BJ (cell line): ENCODE measurements around the gene AGT. TPM values are rescaled to one million over a fixed set of nuclear protein-coding genes. Genes with fewer than 3 reads are reported as not detected.

Experiments used
- CTCF ChIA-PET: fragments of 350-600 bp; formaldehyde crosslinking; extraction: SDS; loops from one replicate; lab custom pipeline; 2021; ENCODE audit warnings: antibody characterized with exemption, inconsistent platforms; lab: Yijun Ruan, JAX
- POLR2A ChIA-PET: fragments of 300-600 bp; sonication (Branson Sonifier 250); formaldehyde crosslinking; extraction: SDS; loops from one replicate; lab custom pipeline; 2021; ENCODE audit warnings: antibody characterized with exemption; lab: Charles Lee
- DNase-seq: peaks from one replicate; pipeline ENCODE4 v3.0.0-alpha.2; 2011; ENCODE audit warnings: low read depth
- H3K27me3 ChIP-seq: 2 replicates; pipeline ENCODE4 v1.6.0; 2011; ENCODE audit warnings: low read length; ENCODE audit not compliant: control insufficient read depth, insufficient read depth
- H3K36me3 ChIP-seq: 2 replicates; pipeline ENCODE4 v1.5.1; 2011; ENCODE audit warnings: low read length; ENCODE audit not compliant: control insufficient read depth, insufficient read depth
- H3K4me3 ChIP-seq: 2 replicates; pipeline ENCODE4 v1.5.1; 2011; ENCODE audit warnings: low read depth, mild to moderate bottlenecking, control low read depth, low read length
- polyA plus RNA-seq: library from polyadenylated mRNA; depleted of rRNA; stranded (reverse); fragments of >200 nt; gene quantifications from 2 replicates; pipeline ENCODE4 v1.2.3, GENCODE V29; 2011
- TF ChIP-seq, protein P1 (sequence below): IDR thresholded peaks from 2 replicates; pipeline ENCODE4 v1.5.1; 2011; ENCODE audit warnings: low read depth, mild to moderate bottlenecking, control low read depth, inconsistent platforms, low read length, moderate library complexity; ENCODE audit not compliant: insufficient read depth

Gene AGT
- polyA plus RNA-seq, 1 experiment: 4.1 TPM

- Histone ChIP-seq H3K4me3 (no peak overlapping the region), H3K36me3 (no peaks in the 10 kb centered on the region), H3K27me3 (no peaks in the 10 kb centered on the region)
- POLR2A ChIA-PET: no interaction called here
- no peak for DNase-seq
- CTCF ChIA-PET: no interaction called here
- TF ChIP-seq, protein P1, sequence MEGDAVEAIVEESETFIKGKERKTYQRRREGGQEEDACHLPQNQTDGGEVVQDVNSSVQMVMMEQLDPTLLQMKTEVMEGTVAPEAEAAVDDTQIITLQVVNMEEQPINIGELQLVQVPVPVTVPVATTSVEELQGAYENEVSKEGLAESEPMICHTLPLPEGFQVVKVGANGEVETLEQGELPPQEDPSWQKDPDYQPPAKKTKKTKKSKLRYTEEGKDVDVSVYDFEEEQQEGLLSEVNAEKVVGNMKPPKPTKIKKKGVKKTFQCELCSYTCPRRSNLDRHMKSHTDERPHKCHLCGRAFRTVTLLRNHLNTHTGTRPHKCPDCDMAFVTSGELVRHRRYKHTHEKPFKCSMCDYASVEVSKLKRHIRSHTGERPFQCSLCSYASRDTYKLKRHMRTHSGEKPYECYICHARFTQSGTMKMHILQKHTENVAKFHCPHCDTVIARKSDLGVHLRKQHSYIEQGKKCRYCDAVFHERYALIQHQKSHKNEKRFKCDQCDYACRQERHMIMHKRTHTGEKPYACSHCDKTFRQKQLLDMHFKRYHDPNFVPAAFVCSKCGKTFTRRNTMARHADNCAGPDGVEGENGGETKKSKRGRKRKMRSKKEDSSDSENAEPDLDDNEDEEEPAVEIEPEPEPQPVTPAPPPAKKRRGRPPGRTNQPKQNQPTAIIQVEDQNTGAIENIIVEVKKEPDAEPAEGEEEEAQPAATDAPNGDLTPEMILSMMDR: no peak
Observed at GRCh38 chr1:230706887-230707731, 6.8 kb downstream of the AGT start.

GRCh38 chr1:230706020-230706699, 7.8 kb downstream of the AGT start:
- Histone ChIP-seq H3K27me3 (peaks cover 1% of the 10 kb centered on the region; the same call in 1 of the 2 replicates), H3K4me3 (no peak overlapping the region), H3K36me3 (no peaks in the 10 kb centered on the region)
- TF ChIP-seq, protein P1: no peak
- ChIA-PET POLR2A (no interaction called here), CTCF (no interaction called here)
- DNase-seq: no peak

GRCh38 chr1:230705289-230706019, 8.5 kb downstream of the AGT start:
- POLR2A ChIA-PET: no interaction called here
- CTCF ChIA-PET: no interaction called here
- Histone ChIP-seq H3K36me3 (no peaks in the 10 kb centered on the region), H3K27me3 (peaks cover 1% of the 10 kb centered on the region; the same call in 1 of the 2 replicates), H3K4me3 (no peak overlapping the region)
- no peak for DNase-seq
- TF ChIP-seq, protein P1: no peak

- DNase-seq: no peak
- POLR2A ChIA-PET: no interaction called here
- TF ChIP-seq, protein P1: no peak
- Histone ChIP-seq H3K4me3 (no peak overlapping the region), H3K27me3 (peaks cover 1% of the 10 kb centered on the region; the same call in 1 of the 2 replicates), H3K36me3 (no peaks in the 10 kb centered on the region)
- CTCF ChIA-PET: no interaction called here
Observed at GRCh38 chr1:230704830-230705229, 9.1 kb downstream of the AGT start.
